ENCODE measurements around the gene MOB1B. TPM values are rescaled to one million over a fixed set of nuclear protein-coding genes. Genes with fewer than 3 reads are reported as not detected.

MOB1B gene
- total RNA-seq, 1 donor from 2014 or later = 34.6 TPM

- no peak for TF ChIP-seq CTCF (IDR thresholded peaks at IDR 0.05)
- H3K4me1 ChIP-seq = peaks cover 15% of the 10 kb centered on the region
- H3K4me3 ChIP-seq = peak overlapping the region; percentile 28
- H3K36me3 ChIP-seq = no peaks in the 10 kb centered on the region
- ATAC-seq = peak; percentile 82 to 88
- H3K27me3 ChIP-seq (ENCODE audit: low read depth) = no peaks in the 10 kb centered on the region
- no peaks in the 10 kb centered on the region for H3K9me3 ChIP-seq
- intact Hi-C loops (cut with DNase I) = no loop called here
- peak overlapping the region; percentile 32 for H3K27ac ChIP-seq
- peak; percentile 51 for DNase-seq
Observed at GRCh38 chr4:70914631-70915030, 12.5 kb downstream of the MOB1B start.

DNA sequence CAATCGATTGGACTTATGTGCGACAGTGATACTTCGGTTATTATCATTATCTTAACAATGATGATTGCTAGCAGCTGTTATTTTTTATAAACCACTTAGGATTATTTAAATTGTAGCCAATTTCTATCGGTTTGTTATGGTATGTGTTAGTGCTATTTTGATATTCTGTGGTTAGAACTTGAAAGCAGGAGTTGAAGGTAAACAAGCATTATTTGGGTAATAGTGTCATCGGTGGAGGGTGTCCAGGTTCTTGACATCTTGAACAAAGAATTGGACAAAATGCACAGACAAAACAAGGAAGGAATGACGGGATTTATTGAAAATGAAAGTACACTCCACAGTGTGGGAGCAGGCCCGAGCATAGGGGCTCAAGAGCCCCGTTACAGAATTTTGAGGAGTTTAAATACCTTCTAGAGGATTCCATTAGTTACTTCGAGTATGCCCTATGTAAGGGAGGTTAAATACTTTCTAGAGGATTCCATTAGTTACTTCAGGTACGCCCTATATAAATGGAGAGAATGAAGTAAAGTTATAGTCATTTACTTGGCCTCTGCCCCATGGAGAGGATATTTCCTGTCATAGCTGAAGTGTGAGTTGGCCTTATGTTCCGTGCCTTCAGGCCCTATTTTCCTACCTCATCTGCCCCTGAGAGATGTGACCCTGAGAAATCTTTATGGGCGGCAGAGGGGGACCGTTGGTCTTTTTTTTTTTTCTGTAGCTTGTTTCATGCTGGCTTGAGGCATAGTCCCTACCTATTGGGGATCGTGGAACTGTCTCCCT is 13.1 kb downstream of the MOB1B start:
- intact Hi-C loops (cut with DNase I) = no loop called here
- no peak for DNase-seq
- Histone ChIP-seq H3K4me3 (peak overlapping the region; percentile 28), H3K36me3 (no peaks in the 10 kb centered on the region), H3K9me3 (no peaks in the 10 kb centered on the region), H3K27ac (peak overlapping the region; percentile 32), H3K27me3 (ENCODE audit: low read depth) (no peaks in the 10 kb centered on the region), H3K4me1 (peaks cover 15% of the 10 kb centered on the region)
- no peak for TF ChIP-seq CTCF (IDR thresholded peaks at IDR 0.05)
- ATAC-seq = peak; percentile 30 to 60

GRCh38 chr4:70915874-70916559 is 13.8 kb downstream of the MOB1B start:
- intact Hi-C loops (cut with DNase I) = no loop called here
- no peak overlapping the region for H3K4me3 ChIP-seq
- ATAC-seq (no peak), DNase-seq (no peak)
- H3K27me3 ChIP-seq (ENCODE audit: low read depth) = no peaks in the 10 kb centered on the region
- no peaks in the 10 kb centered on the region for H3K36me3 ChIP-seq
- no peaks in the 10 kb centered on the region for H3K9me3 ChIP-seq
- peaks cover 15% of the 10 kb centered on the region for H3K4me1 ChIP-seq
- TF ChIP-seq CTCF (IDR thresholded peaks at IDR 0.05) = no peak
- peak overlapping the region; percentile 32 for H3K27ac ChIP-seq

GRCh38 chr4:70920592-70920991 is 18.4 kb downstream of the MOB1B start:
- ATAC-seq = no peak
- H3K9me3 ChIP-seq = no peaks in the 10 kb centered on the region
- no peak overlapping the region for H3K4me3 ChIP-seq
- H3K36me3 ChIP-seq = no peaks in the 10 kb centered on the region
- no peak for TF ChIP-seq CTCF (IDR thresholded peaks at IDR 0.05)
- no peak for DNase-seq
- H3K27me3 ChIP-seq (ENCODE audit: low read depth) = no peaks in the 10 kb centered on the region
- intact Hi-C loops (cut with DNase I) = no loop called here
- no peak overlapping the region for H3K27ac ChIP-seq
- no peaks in the 10 kb centered on the region for H3K4me1 ChIP-seq

DNA sequence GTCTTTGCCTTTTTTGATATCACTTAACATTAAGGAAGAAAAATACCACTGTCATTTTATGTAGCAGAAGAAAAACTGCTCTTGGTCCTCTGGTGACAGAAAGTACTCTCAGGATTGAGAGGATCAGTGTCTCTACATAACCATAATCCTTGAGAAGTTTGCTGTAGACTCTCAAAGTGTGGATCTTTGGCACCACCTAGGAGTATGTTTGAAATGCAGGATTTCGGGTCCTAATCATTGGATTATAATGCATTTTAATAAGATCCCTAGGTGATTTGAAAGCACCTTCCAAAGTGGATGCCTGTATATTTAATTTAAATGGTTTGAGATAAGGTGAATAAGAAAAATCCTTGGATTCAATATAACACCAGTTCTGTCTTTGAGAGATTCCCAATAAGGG is 23.2 kb downstream of the MOB1B start:
- no peak for DNase-seq
- no peak for TF ChIP-seq CTCF (IDR thresholded peaks at IDR 0.05)
- Histone ChIP-seq H3K27me3 (ENCODE audit: low read depth) (no peaks in the 10 kb centered on the region), H3K27ac (no peak overlapping the region), H3K4me1 (peaks cover 17% of the 10 kb centered on the region), H3K9me3 (no peaks in the 10 kb centered on the region), H3K36me3 (no peaks in the 10 kb centered on the region), H3K4me3 (no peak overlapping the region)
- ATAC-seq = no peak
- intact Hi-C loops (cut with DNase I) = no loop called here

All from lower lobe of right lung (tissue), 2 donors.